CD4-positive, alpha-beta T cell treated with Interleukin-12 subunit alpha and Interleukin-12 subunit beta, for 1 hour (primary cell): ENCODE results near the gene NAA40.

ENCODE experiments used
- DNase-seq: peaks from one replicate; pipeline ENCODE4 v3.0.0-alpha.2; 2020

NAA40 gene

GRCh38 chr11:63993100-63993499 lies 54.3 kb downstream of the NAA40 start:
- DNase-seq: no peak

DNA sequence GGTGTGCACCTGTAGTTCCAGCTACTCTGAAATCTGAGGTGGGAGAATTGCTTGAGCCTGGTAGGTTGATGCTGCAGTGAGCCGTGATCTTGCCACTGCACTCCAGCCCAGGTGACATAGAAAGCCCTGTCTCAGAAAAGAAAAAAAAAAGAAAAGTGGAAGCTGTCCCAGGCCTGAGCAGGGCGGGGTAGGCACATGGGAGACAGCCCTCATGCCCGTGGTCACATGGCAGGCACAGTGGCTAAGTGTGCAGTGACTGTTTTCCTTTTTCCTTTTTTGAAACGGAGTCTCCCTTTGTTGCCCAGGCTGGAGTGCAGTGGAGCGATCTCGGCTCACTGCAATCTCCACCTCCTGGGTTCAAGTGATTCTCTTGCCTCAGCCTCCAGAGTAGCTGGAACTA lies 55.2 kb downstream of the NAA40 start:
- DNase-seq: no peak

- no peak for DNase-seq
Measured at GRCh38 chr11:63996512-63996911, 57.7 kb downstream of the NAA40 start.

DNA sequence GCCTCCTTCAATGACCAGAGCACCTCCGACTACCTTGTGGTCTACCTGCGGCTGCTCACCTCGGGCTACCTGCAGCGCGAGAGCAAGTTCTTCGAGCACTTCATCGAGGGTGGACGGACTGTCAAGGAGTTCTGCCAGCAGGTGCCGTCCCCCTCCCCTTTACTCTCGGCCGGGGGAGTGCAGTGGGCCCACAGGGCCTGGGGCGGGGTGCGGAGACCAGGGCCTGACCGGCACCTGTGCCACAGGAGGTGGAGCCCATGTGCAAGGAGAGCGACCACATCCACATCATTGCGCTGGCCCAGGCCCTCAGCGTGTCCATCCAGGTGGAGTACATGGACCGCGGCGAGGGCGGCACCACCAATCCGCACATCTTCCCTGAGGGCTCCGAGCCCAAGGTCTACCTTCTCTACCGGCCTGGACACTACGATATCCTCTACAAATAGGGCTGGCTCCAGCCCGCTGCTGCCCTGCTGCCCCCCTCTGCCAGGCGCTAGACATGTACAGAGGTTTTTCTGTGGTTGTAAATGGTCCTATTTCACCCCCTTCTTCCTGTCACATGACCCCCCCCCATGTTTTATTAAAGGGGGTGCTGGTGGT lies 58.4 kb downstream of the NAA40 start:
- DNase-seq: no peak

- DNase-seq: no peak
Measured at GRCh38 chr11:63997801-63998337, 59.1 kb downstream of the NAA40 start.

GRCh38 chr11:63998558-63999348 lies 60.0 kb downstream of the NAA40 start:
- no peak for DNase-seq

- DNase-seq: peak; percentile 72
Measured at GRCh38 chr11:63999349-64000025, 60.7 kb downstream of the NAA40 start.

DNA sequence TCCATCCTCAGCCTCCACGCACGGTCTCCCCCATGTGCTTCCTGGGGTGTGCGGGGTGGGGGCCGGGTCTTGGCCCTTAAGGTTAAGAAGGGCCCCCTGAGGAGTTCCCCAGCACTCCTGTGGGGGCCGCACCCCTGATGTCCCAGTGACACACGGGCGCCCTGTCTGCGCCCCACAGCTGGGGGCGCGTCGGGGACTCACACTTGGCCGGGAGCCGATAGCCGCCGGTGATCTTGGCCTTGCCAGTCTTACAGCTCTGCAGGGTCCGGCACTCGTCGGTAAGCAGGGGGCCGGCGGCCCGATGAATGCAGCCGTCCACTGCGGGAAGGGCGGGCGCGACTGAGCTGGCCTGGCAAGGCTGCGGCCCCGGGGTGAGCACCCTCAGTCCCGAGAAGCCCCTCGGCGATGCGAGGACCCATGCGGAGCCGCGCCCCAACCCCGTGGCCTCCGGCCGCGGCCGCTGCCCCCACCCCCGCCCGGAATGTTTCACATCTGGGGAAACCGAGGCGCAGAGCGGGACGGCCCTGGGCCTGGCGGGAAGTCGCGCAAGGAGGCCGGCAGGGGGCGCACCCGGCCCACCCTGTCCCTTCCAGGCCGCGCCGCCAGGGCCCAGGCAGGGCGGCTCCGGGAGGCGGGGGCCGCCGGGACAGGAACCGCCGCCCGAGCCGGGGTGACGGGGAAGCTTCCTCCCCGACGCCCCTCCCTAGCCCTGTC lies 61.4 kb downstream of the NAA40 start:
- peak; percentile 79 for DNase-seq

DNA sequence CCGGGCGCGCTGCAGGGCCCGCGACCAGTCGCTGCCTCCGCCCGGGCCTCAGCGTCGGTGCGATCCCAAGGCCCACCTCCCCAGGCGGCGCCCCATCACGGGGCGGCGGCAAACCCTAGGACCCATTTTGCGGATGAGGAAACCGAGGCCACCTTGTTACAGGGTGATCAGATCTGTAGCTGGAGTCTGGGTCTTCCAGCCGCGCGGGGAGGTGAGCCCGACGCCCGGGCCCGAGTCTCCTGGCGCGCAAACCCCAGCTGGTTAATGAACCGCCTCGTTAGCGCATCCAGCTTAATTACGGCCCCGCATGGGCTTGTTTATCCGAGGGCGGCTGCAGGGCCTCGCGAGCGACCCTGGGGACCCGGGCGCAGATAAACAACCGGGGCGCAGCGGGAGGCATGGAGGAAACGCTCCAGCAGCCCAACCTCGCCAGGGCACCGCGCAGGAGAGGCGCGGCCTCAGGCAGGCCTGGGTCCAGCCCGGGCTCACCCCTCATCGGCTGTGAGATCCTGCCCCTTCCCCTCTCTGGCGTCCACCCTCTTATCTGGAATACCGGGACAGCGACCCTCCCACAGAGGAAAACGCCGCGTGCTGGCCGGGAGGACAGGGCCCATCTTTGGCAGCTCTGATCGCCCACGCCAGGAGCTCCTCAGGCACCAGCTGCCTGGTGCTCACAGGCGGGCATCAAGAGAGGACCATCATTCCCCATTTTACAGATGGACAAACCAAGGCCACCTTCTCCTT lies 62.1 kb downstream of the NAA40 start:
- no peak for DNase-seq

DNA sequence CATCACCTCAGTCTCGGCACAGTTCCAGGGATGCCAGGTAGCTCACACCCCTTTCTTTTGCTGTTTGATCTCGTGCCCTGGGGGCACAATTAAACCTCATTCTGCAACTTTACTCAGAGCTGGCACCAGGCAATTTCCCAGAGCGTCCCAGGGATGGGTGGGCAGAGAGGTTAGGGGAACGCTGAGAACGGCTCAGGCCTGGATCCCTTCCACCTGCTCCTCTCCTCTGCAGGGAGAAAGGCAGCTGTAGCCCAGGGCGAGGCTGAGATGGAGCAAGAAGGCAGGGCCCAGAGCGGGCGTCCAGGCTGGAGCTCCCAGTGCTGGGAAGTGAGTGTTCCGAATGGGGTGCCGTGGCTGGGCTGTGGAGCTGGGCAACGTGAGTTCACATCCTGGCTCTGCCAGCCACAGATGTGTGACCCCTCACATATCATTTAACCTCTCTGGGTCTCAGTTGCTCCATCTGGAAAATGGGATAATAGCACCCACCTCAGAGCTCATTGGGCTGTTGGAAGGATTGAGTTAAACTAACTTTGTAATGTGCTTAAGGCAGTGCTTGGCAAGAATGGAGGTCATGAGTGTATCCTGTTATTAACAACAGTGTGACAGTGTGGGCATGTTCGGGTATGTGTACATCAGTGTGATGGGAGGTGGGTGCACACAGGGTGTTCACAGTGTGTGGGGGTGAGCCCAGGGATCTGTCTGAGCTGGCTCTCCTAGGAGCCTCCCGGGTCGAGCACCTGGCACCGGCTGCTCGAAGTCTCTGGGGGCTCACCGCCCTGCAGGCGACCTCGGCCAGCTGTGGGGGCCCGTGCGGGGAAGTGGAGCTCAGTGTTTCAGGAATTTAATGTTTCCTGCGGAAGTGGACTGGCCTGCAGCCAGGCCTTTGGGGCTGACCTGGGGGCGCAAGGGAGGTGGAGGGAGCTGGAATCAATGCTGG lies 63.0 kb downstream of the NAA40 start:
- no peak for DNase-seq

DNA sequence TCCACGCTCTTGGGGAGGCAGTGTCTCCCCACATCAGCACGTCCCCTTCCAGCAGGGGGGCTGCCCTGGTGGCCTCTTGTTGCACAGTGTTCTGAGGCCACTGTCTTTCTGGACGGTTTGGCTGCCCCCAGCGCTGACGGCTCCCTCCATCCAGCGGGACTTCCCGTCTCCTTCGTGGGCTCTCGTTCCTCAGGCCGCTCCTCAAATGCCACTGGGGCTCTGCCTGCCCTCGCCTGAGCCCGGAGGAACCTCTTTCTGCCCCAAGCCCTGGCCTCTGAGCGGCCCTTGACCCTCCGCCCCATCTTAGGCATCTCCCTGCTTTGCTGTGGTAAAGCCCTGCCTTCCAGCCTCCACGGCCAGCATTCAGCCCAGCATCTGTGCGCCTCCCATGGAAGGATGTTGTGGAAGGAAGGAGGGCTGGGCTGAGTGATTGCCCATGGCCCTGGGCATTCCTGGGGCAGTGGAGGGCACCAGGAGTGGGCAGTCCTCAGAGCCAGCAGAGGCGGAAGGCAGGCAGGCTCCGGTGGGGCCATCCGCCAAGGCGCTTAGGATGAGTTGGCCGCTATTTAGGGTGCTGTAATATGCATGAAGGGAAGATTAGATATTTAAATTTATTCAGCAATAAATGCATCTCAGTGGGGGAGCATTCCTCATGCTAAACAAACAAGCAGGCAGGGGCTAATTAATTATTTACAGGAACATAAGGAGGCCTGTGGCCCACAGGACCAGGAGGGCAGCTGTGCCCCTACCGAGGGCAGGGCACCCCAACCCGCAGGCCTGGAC lies 65.2 kb downstream of the NAA40 start:
- DNase-seq: no peak

- DNase-seq: no peak
Measured at GRCh38 chr11:64004590-64004984, 65.8 kb downstream of the NAA40 start.

DNA sequence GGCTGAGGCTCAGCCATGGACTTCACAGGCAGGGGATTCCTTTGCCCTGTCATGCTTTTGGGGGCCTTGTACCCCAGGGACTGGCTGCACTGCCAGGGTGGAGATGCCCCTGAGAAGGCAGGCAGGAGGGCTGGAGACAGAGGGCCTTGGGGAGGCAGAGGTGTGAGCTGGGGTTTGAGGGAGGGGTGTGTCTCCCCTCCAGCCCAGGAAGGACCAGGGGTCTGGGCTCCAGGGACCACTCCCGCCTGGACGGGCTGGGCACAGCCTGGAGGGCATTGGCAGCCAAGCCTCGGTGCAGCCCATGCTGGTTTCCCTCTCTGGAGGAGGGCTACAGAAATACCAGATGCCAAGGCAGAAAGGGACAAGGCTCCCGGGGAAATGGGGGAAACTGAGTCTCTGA lies 66.9 kb downstream of the NAA40 start:
- DNase-seq: no peak

GRCh38 chr11:64006398-64006797 lies 67.6 kb downstream of the NAA40 start:
- DNase-seq: no peak
